ENCODE measurements around the gene TMEM242. TPM values are rescaled to one million over a fixed set of nuclear protein-coding genes. Genes with fewer than 3 reads are reported as not detected.

TMEM242 gene
- total and polyA plus RNA-seq, 2 of the 4 experiments (the other 2 are of a cell fraction): 2.3 to 4.6 TPM

GRCh38 chr6:157284738-157285421, 38.4 kb downstream of the TMEM242 start:
- dilution Hi-C loops (cut with HindIII; ENCODE audit: low sequenced_read_pairs, unreplicated experiment) (no loop called here), in situ Hi-C loops (cut with MboI; ENCODE audit: low sequenced_read_pairs) (no loop called here), intact Hi-C loops (cut with micrococcal nuclease) (no loop called here)
- Histone ChIP-seq H2BK20ac (ENCODE audit: low read depth, low read length) (no peak overlapping the region), H2BK5ac (ENCODE audit: low read depth, low read length, poor library complexity, severe bottlenecking) (no peak overlapping the region), H3K79me1 (ENCODE audit: low read depth in 1 of 2, low read length in 2 of 2) (no peaks in the 10 kb centered on the region; a peak in 1 of 4 replicates), H3K14ac (replicated peaks; ENCODE audit: low read depth, low read length) (no peak overlapping the region), H4K91ac (ENCODE audit: insufficient read depth, low read depth, low read length) (no peak overlapping the region), H3K4me1 (ENCODE audit: control insufficient read depth, insufficient read depth, low read length) (no peaks in the 10 kb centered on the region), H2BK120ac (ENCODE audit: low read depth, low read length) (no peak overlapping the region), H3K4ac (ENCODE audit: low read depth, low read length) (no peak overlapping the region), H3K18ac (ENCODE audit: low read depth, low read length) (no peak overlapping the region), H2BK15ac (ENCODE audit: low read depth, low read length) (no peak overlapping the region), H3K9ac (ENCODE audit: low read depth, low read length) (no peak overlapping the region), H3K36me3 (ENCODE audit: control insufficient read depth, insufficient read depth, low read length) (peaks cover 6% of the 10 kb centered on the region; the same call in 1 of the 2 replicates), H4K5ac (ENCODE audit: low read depth, low read length) (no peak overlapping the region), H3K23ac (ENCODE audit: low read depth, low read length) (no peak overlapping the region), H3K27me3 (ENCODE audit: control insufficient read depth, insufficient read depth, low read length) (no peaks in the 10 kb centered on the region; the same call in 1 of the 2 replicates), H4K8ac (ENCODE audit: low read depth in 2 of 2, low read length in 2 of 2) (no peak overlapping the region), H2AK5ac (ENCODE audit: low read depth, low read length) (no peak overlapping the region), H3K56ac (ENCODE audit: extremely low read depth, insufficient read depth, low read length) (no peak overlapping the region), H3K4me2 (ENCODE audit: low read depth, low read length) (no peak overlapping the region), H4K20me1 (ENCODE audit: insufficient read depth, low read length) (no peaks in the 10 kb centered on the region), H2AFZ (replicated peaks; ENCODE audit: low read length, poor library complexity) (no peak overlapping the region), H3K27ac (ENCODE audit: insufficient read depth, low read length) (no peak overlapping the region), H3K4me3 (ENCODE audit: insufficient read depth, low read depth, low read length) (no peak overlapping the region), H3K9me1 (ENCODE audit: insufficient read depth, low read length) (no peaks in the 10 kb centered on the region), H2AK9ac (replicated peaks; ENCODE audit: low read depth, low read length, poor library complexity) (no peak overlapping the region), H3K9me3 (ENCODE audit: control insufficient read depth, insufficient read depth, low read length) (no peaks in the 10 kb centered on the region)
- ChIA-PET POLR2A (ENCODE audit: unreplicated experiment) (no interaction called here), CTCF (no interaction called here)
- no TSS peak for BruUV-seq (replicated peaks)
- DNase-seq: no peak
- TF ChIP-seq CHD1 (IDR thresholded peaks at IDR 0.05; ENCODE audit: low read depth, low read length): no peak
- no peak for TF ChIP-seq SMC3 (IDR thresholded peaks at IDR 0.05; ENCODE audit: low read depth, low read length)
- no peak for TF ChIP-seq POLR2A (IDR thresholded peaks at IDR 0.05; ENCODE audit: low read depth, low read length)
- TF ChIP-seq BHLHE40 (IDR thresholded peaks at IDR 0.05; ENCODE audit: low read depth, low read length): no peak
- no peak for TF ChIP-seq RAD21 (IDR thresholded peaks at IDR 0.05; ENCODE audit: low read length)
- no peak for TF ChIP-seq USF2 (IDR thresholded peaks at IDR 0.05; ENCODE audit: low read depth, low read length)
- no peak for TF ChIP-seq CEBPB (IDR thresholded peaks at IDR 0.05; ENCODE audit: low read depth, low read length)
- TF ChIP-seq, protein P1, sequence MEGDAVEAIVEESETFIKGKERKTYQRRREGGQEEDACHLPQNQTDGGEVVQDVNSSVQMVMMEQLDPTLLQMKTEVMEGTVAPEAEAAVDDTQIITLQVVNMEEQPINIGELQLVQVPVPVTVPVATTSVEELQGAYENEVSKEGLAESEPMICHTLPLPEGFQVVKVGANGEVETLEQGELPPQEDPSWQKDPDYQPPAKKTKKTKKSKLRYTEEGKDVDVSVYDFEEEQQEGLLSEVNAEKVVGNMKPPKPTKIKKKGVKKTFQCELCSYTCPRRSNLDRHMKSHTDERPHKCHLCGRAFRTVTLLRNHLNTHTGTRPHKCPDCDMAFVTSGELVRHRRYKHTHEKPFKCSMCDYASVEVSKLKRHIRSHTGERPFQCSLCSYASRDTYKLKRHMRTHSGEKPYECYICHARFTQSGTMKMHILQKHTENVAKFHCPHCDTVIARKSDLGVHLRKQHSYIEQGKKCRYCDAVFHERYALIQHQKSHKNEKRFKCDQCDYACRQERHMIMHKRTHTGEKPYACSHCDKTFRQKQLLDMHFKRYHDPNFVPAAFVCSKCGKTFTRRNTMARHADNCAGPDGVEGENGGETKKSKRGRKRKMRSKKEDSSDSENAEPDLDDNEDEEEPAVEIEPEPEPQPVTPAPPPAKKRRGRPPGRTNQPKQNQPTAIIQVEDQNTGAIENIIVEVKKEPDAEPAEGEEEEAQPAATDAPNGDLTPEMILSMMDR (conservative IDR thresholded peaks at IDR 0.05; ENCODE audit: low read depth, low read length): no peak
- 96% methylated on average over 6 of the region's 14 CpGs; no CpG with 5 or more reads in 1 of the 2 experiments for WGBS, 2 experiments (ENCODE audit: extremely low coverage in 2 of 2, insufficient read length in 1 of 2)
- no peak for ATAC-seq (ENCODE audit: low read depth)
